Effector memory CD4-positive, alpha-beta T cell (primary cell): ENCODE measurements around the gene DOK3.

Experiments
- DNase-seq, 3 donors: peaks; one replicate each; pipeline ENCODE4 v3.0.0-alpha.2; 2020
- H3K27ac ChIP-seq: 2 replicates; pipeline ENCODE4 v1.7.0; 2013; ENCODE audit warnings: mild to moderate bottlenecking, low read length, moderate library complexity; ENCODE audit not compliant: insufficient read depth, poor library complexity, severe bottlenecking
- H3K27me3 ChIP-seq: replicated peaks from 2 replicates; pipeline ENCODE4 v1.7.0; 2013; ENCODE audit warnings: mild to moderate bottlenecking, low read length; ENCODE audit not compliant: insufficient read depth, control insufficient read depth, poor library complexity, severe bottlenecking
- H3K36me3 ChIP-seq: 2 replicates; pipeline ENCODE4 v1.7.0; 2013; ENCODE audit warnings: mild to moderate bottlenecking, low read length, moderate library complexity; ENCODE audit not compliant: control insufficient read depth, insufficient read depth
- H3K4me1 ChIP-seq: 2 replicates; pipeline ENCODE4 v1.7.0; 2013; ENCODE audit warnings: low read length, mild to moderate bottlenecking; ENCODE audit not compliant: control insufficient read depth, insufficient read depth, poor library complexity, severe bottlenecking
- H3K4me3 ChIP-seq: 2 replicates; pipeline ENCODE4 v1.7.0; 2013; ENCODE audit warnings: low read length, low read depth, mild to moderate bottlenecking; ENCODE audit not compliant: insufficient read depth, poor library complexity, severe bottlenecking
- H3K9me3 ChIP-seq: 2 replicates; pipeline ENCODE4 v1.7.0; 2013; ENCODE audit warnings: mild to moderate bottlenecking, low read length, moderate library complexity; ENCODE audit not compliant: control insufficient read depth

DOK3 gene

DNA sequence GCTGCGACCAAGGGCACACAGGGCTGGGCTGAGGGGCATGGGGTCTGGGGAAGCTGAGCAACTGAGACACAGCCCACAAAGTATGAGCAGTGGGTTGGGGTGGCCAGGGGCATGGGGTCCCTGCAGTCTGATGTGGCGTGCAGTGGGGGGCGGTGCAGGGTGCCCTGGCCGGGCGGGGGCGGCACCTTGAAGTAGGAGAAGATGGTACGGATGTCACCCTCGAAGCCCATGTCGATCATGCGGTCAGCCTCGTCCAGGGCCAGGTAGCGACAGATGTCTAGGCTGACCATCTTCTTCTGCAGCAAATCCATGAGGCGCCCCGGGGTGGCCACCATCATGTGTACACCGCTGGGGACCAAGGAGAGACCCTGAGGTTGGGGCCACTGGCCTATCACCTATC, 3.9 kb upstream of the DOK3 start:
- no peak overlapping the region for H3K4me3 ChIP-seq
- H3K27me3 ChIP-seq = no peaks in the 10 kb centered on the region
- no peaks in the 10 kb centered on the region for H3K9me3 ChIP-seq
- DNase-seq = no peak
- peaks cover 15% of the 10 kb centered on the region for H3K4me1 ChIP-seq
- H3K27ac ChIP-seq = no peak overlapping the region
- H3K36me3 ChIP-seq = peaks cover 48% of the 10 kb centered on the region

DNA sequence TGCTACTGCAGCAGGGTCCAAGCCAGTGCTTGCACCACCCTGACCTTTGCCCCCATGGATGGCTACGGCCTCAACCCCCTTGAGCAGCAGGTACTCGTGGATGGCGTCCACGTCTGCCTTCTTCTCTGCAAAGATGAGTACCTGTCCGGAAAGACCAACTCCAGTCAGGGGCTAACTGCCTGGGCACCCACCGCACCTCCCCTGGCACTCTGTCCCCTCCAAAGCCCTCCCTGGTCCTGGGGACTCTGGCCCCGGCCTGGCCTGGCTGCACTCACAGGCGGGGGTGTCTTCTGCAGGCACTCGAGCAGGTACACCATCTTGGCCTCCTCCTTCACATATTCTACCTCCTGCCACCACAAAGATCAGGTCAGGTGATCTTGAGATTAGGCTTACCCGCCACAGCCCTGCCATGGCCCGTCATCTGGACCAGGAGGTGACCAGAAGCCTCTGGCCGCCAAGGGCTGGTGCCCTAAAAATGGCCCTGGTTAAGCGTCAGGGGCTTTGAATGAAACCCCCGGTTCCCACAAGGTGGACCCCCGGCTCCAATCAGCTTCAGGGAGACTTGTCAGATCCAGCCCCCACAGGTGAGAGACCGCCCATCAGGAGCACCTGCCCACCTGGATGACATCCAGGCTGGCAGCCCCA, 3.2 kb upstream of the DOK3 start:
- Histone ChIP-seq H3K27ac (no peak overlapping the region), H3K36me3 (peaks cover 48% of the 10 kb centered on the region), H3K4me1 (peaks cover 15% of the 10 kb centered on the region), H3K27me3 (no peaks in the 10 kb centered on the region), H3K4me3 (no peak overlapping the region), H3K9me3 (no peaks in the 10 kb centered on the region)
- DNase-seq = no peak

DNA sequence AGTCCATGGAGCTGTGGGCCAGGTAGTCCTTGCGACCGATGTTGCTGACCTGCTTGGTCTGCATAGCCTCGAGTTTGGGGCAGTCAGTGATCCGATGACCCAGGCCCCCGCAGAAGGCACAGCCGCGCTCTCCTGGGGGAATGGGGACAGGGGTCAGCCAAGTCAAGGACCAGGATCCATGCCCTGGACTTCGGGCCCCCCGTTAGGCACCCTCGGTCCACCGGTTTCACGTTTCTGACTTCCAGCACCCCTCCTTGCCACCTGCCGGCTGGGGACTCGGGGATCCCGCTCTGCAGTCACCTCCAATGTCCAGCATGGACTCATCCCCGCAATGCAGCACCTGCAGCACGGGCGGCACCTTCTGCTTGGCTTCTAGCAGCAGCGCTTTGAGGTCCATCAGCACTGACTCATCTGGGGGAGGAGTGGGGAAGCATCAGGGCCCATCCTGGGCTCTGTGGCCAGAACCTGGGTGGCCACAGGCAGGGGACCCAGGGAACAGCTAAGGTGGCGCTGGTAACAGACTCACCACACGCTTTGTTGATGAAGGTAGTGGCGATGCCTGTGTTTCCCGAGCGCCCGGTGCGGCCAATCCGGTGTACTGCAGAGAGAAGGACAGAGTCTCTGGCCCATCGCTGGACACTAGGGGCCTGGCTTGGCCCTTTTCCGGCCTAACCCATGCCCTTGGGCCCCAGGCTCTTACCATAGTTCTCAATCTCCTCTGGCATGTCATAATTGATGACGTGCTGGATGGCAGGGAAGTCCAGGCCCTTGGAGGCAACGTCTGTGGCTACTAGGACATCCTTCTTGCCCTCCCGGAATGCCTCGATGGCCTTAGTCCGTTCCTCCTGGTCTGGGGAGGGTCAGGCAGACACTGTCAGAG, 2.4 kb upstream of the DOK3 start:
- DNase-seq = no peak
- Histone ChIP-seq H3K27me3 (no peaks in the 10 kb centered on the region), H3K4me1 (peaks cover 15% of the 10 kb centered on the region), H3K4me3 (no peak overlapping the region), H3K27ac (no peak overlapping the region), H3K36me3 (peaks cover 48% of the 10 kb centered on the region), H3K9me3 (no peaks in the 10 kb centered on the region)

DNA sequence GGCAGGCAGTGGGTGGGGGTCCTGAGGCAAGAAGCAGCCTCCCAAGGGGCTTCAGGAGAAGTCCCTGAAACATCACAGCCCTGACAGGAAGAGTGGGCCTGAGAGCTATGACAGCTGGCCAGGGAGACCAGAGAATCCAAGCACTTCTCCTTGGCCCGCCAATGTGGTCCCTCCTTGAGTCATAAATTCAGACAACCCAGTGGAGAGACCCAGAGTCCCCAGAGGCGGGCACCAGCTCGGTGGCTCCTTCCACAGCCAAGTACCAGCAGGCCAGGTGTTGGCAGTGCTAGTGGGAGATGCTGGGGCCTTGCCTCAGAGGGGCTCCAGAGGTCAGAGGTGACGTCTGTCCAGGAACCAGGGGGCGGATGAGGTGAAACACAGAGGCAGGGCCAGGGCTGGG, 1.6 kb upstream of the DOK3 start:
- H3K9me3 ChIP-seq = no peaks in the 10 kb centered on the region
- H3K27me3 ChIP-seq = no peaks in the 10 kb centered on the region
- H3K36me3 ChIP-seq = peaks cover 48% of the 10 kb centered on the region
- H3K27ac ChIP-seq = no peak overlapping the region
- no peak for DNase-seq
- H3K4me1 ChIP-seq = peaks cover 12% of the 10 kb centered on the region
- no peak overlapping the region for H3K4me3 ChIP-seq

DNA sequence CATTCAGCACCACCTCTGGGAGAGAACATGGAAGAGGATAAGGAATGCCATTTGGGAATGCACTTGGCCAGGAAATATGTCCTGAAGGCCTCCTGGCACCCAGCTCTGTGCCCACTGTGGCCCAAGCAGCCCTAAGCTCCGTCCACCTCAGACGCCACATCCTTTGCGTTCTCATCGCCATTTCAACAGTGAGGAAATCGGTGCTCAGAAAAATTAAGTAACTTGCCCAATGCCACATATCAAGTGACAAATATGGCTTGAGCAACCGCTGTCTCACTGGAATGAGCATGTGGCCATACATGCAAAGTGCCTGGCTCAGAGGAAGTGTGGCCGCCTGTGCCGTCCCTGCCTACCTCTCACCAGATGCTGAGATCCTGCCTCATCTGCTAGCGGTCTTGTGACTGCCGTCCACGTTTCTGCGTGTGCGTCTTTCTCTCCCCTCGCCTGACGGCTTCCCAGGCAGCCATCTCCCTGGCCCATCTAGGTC, 984 bp upstream of the DOK3 start:
- H3K4me1 ChIP-seq = peaks cover 7% of the 10 kb centered on the region
- H3K27me3 ChIP-seq = no peaks in the 10 kb centered on the region
- no peak overlapping the region for H3K4me3 ChIP-seq
- DNase-seq = no peak
- H3K9me3 ChIP-seq = no peaks in the 10 kb centered on the region
- H3K27ac ChIP-seq = no peak overlapping the region
- peaks cover 48% of the 10 kb centered on the region for H3K36me3 ChIP-seq

DNA sequence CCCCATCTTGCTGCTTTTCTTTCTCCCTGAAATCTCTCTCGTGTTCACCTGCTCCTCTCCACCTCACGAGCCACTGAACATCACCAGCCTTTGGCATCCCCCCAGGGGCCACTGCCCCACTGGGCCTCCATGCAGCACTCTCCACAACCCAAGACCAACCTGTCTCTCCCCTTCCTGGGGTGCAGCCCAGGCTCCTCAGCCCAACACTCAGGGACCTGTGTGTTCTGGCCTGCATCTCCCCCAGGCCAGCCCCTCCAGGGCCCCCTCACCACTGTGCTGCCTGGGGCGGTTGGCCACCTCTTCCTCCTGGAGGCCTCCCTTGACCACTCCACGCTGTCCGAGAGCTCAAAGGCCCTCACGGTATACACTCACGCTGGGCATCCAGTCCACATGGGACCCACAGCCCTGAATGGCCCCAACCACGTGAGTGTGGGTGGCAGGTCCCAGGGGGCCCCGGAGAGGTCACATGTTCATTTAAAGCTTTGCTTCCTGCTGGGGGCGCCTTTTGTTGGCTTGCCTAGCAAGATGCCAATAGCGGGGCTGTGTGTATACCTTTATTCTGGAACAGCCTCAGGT, 453 bp upstream of the DOK3 start:
- Histone ChIP-seq H3K27ac (no peak overlapping the region), H3K4me1 (peaks cover 1% of the 10 kb centered on the region), H3K36me3 (peaks cover 48% of the 10 kb centered on the region), H3K9me3 (no peaks in the 10 kb centered on the region), H3K27me3 (no peaks in the 10 kb centered on the region), H3K4me3 (no peak overlapping the region)
- no peak for DNase-seq

DNA sequence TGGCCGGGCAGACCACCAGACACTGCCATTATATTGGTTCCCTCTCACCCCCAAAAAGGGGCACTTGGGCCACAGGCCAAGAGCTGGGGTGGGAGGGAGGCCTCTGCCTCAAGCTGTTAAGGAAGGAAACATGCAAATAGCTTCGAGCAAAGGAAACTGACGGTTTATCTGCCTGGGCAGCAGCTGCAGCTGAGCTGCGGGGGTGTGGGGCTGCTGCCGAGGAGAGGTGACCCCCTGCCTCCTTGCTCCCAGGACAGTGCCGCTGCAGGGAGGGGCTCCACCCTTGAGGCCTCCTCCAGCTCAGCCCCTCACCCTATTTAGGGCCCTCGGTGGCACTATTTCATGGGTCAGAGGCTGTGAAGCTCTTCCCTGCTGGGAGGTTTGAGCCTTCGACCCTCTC, 789 bp downstream of the DOK3 start:
- Histone ChIP-seq H3K4me1 (no peaks in the 10 kb centered on the region), H3K27ac (no peak overlapping the region), H3K36me3 (peaks cover 36% of the 10 kb centered on the region), H3K4me3 (no peak overlapping the region), H3K9me3 (no peaks in the 10 kb centered on the region), H3K27me3 (no peaks in the 10 kb centered on the region)
- DNase-seq = no peak

DNA sequence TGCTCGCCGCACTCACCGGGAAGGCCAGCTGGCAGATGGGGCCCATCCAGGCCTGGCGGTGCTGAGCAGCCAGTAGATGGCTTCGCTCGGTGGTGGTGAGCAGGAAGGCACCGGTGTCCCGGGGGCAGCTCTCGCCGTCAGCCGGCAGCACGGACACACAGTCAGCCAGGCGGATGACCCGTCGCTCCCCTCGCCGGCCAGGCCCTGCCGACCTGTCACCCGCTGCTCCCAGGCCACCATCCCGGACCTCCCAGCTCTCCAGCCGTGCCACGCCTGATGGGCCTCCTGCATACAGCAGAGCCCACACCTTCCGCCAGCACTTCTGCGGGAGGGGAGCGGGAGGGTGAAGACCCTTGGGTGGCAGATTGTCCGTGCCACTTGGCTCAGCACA, 1.4 kb downstream of the DOK3 start:
- Histone ChIP-seq H3K4me1 (no peaks in the 10 kb centered on the region), H3K36me3 (peaks cover 30% of the 10 kb centered on the region), H3K27me3 (no peaks in the 10 kb centered on the region), H3K9me3 (no peaks in the 10 kb centered on the region), H3K27ac (no peak overlapping the region), H3K4me3 (no peak overlapping the region)
- no peak for DNase-seq

DNA sequence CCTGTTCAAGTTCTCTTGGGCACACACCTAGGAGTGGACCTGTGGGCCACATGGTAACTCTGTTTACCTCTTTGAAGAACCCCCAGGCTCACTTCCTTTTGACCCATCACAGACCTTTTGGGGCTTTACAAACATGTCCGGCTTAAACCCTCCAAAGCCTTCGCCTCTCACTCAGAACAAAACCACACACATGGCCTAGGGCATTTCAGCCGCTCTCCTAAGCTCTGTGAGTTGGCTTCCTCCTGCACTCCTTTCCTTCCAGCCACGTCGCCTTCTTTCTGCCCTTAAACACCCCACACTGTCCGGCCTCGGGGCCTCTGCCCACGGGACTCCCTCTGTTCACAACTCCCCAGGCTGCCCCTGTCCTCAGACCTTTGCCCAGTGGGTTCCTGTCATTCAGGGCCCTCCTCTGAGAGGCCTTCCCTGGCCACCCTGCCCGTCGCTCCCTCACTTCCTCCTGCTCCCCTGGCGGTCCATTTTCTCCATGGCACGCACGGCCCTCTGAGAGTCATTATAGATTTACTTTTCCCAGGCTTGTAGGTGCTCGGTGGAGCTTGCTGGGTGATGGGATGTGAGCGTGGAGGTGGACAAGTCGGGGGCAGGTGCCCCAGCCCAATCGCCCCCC, 1.9 kb downstream of the DOK3 start:
- Histone ChIP-seq H3K9me3 (no peaks in the 10 kb centered on the region), H3K36me3 (peaks cover 25% of the 10 kb centered on the region), H3K4me1 (no peaks in the 10 kb centered on the region)

More for the DNA sequence above, 1.9 kb downstream of the DOK3 start:
- DNase-seq = no peak
- no peak overlapping the region for H3K27ac ChIP-seq
- H3K4me3 ChIP-seq = no peak overlapping the region
- H3K27me3 ChIP-seq = no peaks in the 10 kb centered on the region
